GM18520 (cell line): ENCODE measurements around the gene KCNH1.
"Not testable (repeated sequence)": the region's sequence is repeated elsewhere in the genome, so short reads cannot be mapped to it uniquely, and the experiment has no call there.

ENCODE experiments used
- ATAC-seq: cut with Tn5 transposase; IDR thresholded peaks from one replicate; pipeline ENCODE4 v1.9.1; 2021; ENCODE audit not compliant: unreplicated experiment

Gene KCNH1

DNA sequence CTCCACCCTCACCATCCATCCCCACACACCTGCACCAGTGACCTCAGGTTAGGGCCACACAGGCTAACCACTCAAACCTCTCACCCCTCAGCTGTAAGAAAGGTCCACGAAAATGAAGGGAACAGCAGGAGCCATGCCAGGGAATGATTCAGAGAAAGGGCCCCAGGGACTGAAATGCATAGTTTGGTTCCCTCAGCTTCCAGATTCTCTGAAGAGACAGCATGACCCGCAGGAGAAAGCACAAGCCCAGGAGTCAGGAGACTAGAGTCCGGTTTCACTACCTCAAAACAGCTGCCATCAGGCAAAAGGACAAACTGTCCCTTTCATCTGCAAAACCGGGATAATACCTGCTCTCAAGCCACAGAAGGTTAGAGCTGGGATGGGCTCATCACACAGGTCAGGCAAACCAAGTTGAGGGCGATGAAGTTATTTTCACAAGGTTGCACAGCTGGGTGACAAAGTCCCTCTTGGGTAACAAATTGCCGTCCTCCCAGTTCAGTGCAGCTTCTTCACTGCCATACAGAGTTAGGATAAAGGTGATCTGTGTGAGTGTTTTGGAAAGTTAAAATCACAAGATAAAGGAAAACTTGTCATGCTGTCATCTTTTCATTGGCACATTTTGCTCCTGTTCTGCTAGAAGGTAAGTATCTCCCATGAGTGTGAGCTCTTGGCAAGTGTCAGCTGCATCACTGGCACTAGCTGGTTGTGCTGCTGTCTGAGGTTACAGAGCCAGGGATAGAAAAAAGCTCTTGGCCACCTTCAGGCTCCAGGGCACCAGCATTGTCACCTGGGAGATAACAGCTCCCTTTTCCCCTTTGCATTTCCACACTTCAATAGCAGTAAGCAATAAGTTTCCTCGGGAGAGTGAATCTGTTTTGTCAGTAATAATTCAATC lies 120.4 kb downstream of the KCNH1 start:
- ATAC-seq = no peak

DNA sequence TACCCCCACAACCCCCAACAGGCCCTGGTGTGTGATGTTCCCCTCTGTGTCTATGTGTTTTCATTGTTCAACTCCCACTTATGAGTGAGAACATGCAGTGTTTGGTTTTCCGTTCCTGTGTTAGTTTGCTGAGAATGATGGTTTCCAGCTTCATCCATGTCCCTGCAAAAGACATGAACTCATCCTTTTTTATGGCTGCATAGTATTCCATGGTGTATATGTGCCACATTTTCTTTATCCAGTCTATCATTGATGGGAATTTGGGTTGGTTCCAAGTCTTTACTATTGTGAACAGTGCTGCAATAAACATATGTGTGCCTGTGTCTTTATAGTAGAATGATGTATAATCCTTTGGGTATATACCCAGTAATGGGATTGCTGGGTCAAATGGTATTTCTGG lies 122.8 kb downstream of the KCNH1 start:
- ATAC-seq = not testable (repeated sequence)

DNA sequence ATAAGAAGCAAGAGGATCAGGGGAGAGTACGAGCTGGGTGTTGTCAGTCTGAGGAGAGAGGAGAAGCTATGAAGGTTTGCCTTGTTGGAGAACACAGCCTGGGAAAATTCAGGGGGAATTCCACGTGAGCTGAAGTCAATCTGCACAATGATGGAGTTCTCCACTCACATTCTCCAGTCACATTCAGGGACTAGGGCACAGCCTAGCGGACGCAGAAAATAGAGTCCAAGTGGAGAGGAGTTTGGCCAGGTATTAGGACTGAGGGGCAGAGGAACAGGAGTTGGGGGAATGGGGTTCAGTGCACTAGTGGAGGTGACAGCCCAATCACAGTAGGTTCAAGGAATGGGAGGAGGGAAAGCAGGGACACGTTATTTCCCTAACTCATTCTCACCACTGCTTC lies 124.0 kb downstream of the KCNH1 start:
- ATAC-seq = no peak

DNA sequence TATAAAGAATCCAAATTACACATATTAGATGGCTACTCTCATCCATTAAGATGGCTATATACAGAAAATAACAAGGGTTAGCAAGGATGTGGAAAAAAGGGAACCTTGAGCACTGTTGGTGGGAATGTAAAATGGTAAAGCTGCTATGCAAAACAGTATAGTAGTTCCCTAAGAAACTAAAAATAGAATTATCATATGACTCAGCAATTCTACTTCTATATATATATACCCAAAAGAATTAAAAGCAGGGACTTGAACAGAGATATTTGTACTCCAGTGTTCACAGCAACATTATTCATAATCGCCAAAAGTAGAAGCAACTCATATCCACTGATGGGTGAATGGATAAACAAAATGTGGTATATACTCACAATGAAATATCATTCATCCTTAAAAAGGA lies 126.1 kb downstream of the KCNH1 start:
- ATAC-seq = no peak

DNA sequence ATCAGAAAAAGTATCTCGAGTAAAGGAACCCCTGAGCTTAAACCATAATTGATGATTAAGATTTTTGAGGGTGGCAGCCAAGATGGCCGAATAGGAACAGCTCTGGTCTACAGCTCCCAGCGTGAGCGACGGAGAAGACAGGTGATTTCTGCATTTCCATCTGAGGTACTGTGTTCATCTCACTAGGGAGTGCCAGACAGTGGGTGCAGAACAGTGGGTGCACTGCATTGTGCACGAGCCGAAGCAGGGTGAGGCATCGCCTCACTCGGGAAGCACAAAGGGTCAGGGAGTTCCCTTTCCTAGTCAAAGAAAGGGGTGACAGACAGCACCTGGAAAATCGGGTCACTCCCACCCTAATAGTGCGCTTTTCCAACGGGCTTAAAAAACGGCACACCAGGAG lies 138.0 kb downstream of the KCNH1 start:
- ATAC-seq = not testable (repeated sequence)

DNA sequence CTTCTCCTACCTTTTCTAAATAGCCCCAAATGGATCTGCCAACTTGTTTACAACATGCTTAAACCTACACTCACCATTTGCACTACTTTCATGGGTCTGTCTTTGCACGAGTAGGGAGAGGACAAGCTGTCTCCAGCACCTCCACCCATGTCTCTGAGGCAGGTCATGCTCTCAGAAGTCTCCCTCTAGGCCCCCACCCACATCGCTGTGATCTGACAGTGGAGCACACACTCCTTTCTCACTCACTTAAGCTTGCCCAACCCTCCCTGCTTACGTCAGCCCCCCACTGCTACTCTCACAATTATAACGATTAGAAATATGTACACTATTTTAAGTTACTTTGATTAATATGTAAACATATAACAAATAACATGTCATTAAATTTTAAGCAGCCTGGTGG lies 141.1 kb downstream of the KCNH1 start:
- no peak for ATAC-seq

DNA sequence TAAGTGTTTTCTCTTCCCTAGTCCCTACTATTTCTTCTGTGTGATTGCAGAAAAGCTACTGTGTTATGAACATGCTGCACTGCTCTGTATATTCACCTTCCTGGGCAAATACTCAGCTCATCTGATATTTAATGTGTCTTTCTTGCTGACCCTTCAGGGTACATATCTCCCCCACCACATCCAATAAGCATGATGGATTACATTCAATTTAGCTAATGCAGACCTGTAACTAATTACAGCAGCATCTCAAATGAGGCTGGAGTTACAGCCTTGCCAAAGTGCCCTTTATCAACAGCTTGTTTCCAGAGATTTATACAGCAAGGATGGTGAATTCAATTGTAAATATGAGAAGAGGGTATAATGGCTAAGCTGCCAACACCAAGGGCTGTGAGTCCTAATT lies 144.0 kb downstream of the KCNH1 start:
- no peak for ATAC-seq

DNA sequence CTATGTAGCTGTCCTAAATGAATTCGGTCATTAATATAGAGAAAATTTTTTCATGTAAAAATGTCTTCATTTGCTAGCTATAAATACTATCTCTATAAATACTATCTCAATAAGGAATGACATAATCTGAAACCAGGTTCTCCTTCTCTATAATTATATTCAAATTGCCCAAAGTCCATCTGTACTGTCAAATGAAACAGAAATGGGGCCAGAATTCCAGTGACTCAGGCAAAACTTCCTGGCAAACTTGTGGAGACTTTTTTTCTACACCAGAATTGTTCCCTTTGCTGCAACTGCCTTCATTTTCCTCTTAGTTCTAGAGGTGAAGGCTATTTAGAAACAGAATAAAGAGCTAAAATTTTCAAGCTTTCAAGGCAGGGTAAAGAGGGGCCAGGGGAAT lies 152.5 kb downstream of the KCNH1 start:
- no peak for ATAC-seq

DNA sequence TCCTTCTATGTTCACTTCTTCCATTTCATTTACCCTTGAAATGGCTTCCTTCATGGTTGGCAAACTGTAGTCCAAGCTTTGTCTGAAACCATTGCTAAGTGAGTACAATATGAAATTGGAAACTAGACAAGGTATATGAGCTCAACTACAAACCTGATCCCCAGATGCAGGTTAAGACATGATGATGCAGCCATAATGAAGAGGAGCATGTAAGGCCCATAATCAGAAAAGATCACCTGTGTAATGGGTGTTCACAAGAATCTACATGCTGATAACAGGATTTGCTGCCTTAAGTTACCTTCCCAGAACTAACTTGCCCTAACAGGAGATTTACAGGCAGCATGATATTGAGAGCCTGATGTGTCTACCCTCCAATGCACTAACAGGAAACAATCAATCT lies 153.9 kb downstream of the KCNH1 start:
- no peak for ATAC-seq

DNA sequence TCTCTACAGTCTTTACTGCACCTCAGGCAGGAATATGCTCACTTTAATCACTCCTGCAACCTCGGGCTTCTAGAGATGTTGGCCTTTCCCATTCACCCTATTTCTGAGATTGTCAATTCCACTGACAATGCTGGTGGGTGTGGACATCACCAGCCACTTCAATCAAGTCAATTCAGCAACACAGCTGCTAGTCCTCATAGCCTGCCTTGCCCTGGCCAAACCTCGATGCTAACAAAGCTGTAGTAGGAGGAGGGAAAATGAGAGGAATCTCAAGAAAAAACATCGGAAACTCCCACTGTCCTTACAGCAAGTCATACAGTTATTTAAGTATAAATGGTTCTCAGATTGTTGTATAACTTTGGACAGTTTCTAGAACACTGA lies 155.0 kb downstream of the KCNH1 start:
- no peak for ATAC-seq

DNA sequence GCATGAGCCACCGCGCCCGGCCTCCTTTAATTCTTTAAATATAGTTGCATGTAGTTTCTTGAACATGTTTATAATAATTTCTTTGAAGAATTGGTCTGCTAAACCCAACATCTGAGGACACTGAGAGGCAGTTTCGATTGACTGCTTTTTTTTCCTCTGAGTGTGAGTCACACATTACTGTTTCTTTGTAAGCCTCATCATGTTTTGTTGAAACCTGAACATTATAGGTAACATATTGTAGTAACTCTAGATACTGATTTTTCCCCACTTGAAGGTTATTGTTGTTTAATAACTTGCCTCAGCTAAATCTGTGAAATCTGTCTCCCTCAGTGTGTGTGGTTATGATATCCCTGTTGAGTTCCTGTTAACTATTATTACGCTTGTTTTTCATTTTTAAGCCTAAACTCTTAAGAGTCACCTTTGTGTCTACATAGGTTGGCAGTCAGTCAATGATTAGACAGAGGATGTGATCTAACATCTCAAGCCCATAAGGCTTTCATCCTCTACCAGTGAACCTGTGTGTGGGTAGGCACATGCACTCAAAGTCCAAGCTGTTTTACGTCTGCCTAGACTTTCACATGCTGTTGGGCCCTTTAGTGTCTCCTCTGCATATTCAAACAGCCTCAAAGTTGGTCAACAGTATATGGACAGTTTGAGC lies 155.5 kb downstream of the KCNH1 start:
- ATAC-seq = no peak

DNA sequence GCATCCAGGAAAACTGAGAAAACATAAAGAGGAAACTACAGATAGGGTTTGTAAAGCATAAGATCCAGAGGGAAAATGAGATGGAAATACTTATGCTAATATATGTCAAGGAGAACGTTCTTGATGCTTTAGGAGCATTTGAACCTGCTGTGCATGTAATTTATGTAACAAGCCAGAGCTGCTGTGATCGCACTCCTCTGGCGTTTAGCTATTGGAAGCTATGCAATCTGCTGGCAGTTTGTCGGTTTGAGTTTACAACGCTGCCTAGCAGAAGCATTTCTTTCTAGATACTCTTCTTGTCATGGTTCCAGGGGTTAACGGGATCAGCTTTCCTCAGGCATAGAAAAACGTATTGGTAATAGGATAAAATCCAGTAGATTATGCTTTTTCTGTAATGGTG lies 182.7 kb downstream of the KCNH1 start:
- no peak for ATAC-seq

DNA sequence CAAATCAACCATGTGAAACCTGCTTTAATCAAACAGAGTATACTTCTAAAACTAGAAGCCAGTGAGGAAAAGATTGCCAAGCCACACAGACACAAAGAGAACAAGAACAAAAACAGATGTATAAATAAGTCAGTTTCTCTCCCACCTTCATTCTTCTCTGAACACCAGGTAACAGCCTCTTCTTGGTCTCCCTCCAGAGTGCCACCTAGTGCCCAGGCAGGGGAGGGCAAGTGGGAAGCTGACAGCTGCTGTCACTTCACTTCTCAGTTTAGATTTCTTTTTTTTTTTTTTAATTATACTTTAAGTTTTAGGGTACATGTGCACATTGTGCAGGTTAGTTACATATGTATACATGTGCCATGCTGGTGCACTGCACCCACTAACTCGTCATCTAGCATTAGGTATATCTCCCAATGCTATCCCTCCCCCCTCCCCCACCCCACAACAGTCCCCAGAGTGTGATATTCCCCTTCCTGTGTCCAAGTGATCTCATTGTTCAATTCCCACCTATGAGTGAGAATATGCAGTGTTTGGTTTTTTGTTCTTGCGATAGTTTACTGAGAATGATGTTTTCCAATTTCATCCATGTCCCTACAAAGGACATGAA lies 183.9 kb downstream of the KCNH1 start:
- not testable (repeated sequence) for ATAC-seq

DNA sequence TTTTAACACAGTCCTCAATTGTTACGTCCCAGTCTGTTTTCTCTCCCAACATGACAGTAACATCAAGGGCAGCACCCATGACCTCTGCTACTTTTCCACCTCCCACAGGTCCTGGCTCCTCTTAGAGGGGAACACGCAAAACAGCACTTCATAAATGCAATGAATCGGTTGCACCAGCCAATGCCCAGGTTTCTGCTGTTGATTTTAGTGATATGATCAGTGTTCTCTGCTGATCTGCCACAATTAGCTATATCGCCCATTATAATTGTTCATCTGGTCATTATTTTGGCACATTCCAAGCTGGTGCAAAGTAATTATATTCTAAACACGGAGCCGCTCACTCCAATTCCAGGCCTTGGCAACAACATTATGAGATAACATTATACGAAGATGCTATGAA lies 184.5 kb downstream of the KCNH1 start:
- ATAC-seq = no peak

DNA sequence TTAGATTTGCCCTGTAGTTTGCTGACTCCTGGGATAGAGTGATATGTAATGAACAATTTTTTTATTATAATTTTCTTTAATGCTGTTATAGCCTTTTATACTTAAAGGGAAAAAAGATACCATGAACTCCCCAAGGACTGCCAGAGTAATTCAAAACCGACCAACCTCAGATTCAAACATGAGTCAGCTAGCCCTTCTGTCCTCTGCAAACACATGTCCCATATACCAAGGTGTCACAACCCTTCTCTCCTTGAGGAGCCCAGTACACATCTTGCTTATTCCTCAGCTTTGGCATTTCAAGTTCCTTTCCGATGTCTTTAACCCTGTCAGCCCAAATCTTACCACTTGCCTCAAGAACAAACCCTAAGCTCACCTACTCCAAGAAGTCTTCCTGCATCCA lies 184.9 kb downstream of the KCNH1 start:
- no peak for ATAC-seq

DNA sequence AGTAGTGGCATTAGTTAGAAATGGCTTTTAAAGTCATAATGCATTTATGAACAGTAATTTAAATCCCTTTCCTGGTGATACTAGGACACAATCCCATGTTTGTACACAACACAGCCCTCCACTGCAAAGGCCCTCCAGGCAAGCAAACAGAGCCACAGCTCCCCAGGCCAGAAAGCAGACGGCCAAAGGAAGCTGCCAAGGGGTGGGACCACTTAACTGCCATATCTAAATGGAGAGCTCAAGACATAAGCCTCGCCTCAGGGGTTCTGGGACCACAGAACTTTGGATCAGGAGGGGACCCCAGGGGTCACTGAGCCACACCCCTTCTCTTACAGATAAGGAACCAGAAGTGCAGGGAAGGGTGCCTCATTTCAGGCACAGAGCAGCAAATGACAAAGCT lies 189.7 kb downstream of the KCNH1 start:
- no peak for ATAC-seq

DNA sequence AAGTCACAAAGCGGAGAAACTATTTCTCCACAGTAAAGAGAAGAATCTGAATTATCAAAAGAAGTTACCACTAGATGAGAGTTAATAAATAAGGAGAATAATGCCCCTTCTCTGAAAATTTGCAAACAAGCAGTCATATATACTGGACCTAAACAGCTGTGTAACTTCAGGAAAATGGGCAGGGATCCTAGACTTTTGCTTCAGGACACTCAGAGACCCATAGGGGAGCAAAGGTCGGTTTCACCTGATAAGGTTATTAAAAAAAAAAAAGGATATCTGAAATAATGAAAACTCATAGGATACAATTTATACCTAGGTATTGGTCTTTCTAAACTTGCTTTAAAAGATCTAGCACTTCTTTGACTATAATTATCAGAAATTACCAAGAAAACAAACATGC lies 191.4 kb downstream of the KCNH1 start:
- no peak for ATAC-seq

DNA sequence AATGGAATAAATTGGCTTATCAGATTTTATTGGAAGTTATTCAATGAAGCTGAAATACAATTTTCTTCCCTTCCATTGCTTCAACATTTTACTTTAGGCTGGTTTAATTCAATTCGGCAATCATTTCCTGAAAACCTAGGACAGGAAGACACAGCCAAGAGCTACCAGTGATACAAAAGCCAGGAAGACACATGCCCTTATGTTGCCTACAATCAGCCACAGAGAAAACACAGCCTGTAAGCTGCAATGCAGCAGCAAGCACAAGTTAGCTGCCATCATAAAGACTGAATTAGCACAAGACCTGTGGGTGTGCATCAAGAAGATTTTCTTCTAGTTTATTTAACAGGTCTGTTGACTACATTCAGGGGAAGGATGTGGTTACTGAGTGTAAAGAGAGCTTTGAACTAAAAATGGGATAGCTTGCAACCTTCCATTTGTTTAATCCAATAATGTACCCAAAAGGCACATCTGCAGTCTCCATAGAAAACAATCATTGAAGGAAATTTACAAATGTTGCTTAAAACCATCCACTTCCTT lies 193.8 kb downstream of the KCNH1 start:
- no peak for ATAC-seq

DNA sequence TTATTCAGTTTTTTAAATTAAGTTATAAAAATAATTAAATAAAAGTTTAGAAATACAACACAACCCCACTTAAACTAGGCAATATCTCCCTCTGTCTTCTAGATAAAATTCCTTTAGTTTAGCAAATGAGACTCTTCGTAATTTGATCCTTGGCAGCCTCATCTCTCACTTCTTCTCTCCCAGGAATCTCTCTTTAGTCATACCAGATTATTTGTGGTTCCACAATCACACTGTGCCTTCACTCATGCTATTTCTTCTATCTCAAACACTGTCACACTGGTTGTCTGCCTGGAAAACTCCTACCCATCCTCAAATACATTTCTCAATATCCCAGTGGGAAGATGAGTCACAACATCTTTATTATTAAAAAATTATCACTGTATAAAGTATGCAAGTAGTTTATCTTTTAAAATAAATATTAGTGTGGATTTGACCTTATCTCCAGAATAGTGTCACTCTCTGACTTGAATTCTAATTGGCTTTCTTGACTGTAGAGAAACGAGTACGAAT lies 195.5 kb downstream of the KCNH1 start:
- no peak for ATAC-seq

DNA sequence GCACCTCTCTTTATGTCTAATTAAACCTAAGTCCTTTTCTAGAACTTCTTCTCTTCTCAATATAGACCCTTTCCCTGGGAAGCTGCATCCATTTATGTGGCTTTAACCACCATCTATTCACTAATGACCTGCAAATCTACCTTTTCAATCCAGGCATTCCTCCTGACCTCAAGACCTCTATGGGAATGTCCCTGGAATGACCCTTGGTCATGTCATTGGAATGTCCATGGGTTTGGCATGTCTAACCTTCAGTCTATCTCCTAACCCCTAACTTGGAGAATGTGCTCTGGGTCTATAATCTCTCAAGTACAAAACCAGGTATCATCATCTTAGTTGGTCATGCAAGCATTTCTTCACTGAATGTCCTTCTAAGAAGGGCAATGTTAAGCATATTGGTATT lies 196.1 kb downstream of the KCNH1 start:
- no peak for ATAC-seq

DNA sequence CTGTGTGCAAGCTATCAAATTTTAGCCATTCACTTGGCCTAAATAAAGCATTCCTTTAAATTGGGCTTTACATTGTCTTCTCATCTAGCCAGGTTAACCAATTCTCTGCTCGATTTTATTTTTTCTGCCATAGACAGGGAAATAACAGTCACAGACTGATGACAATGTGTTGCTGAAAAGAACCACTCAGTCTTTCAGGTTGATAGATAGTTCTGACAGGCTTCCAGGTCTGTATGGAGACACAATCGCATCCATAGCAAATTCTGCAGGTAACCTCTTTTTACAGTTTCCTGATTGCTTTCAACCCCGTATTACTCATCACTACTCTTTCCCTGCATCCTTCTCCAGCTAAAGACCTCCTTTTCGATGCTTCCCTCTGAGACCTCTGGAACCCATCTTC lies 198.0 kb downstream of the KCNH1 start:
- ATAC-seq = no peak

DNA sequence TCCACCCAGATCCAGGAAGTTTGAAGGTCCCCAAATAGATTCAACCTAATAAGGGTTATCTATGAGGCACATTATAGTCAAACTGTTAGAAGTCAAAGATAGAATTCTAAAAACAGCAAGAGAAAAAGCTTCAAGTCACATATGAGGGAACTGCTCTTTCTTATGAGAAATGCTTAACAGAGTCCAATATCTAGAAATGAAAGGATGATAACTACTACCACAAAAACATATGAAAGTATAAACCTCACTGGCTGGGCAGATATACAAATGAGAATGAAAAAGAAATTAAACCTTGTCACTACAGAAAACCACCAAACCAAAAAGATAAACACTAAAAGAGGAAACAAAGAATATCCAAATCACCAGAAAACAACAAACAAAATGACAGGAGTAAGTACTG lies 201.8 kb downstream of the KCNH1 start:
- ATAC-seq = no peak
